ENCODE measurements around the gene ARSH.
"Not testable (repeated sequence)": the region's sequence is repeated elsewhere in the genome, so short reads cannot be mapped to it uniquely, and the experiment has no call there.

The ARSH gene

GRCh38 chrX:3044196-3044595, 37.9 kb downstream of the ARSH start:
- no peak for DNase-seq

- no peak for DNase-seq
These were observed 38.3 kb downstream of the ARSH start for GRCh38 chrX:3044671-3045070.

GRCh38 chrX:3046253-3047240, 40.2 kb downstream of the ARSH start:
- no peak for DNase-seq

GRCh38 chrX:3050523-3051175, 44.3 kb downstream of the ARSH start:
- DNase-seq, result not testable (repeated sequence)

- no peak for DNase-seq
These were observed 46.5 kb downstream of the ARSH start for GRCh38 chrX:3052860-3053259.

GRCh38 chrX:3066555-3066954, 60.2 kb downstream of the ARSH start:
- DNase-seq, result peak; percentile 74

- DNase-seq, result no peak
These were observed 69.6 kb downstream of the ARSH start for GRCh38 chrX:3075959-3076358.

GRCh38 chrX:3076416-3076991, 70.2 kb downstream of the ARSH start:
- DNase-seq, result peak; percentile 72
